H9 (cell line): ENCODE measurements around the gene ALKBH8. TPM values are rescaled to one million over a fixed set of nuclear protein-coding genes. Genes with fewer than 3 reads are reported as not detected.
"Not testable (repeated sequence)": the region's sequence is repeated elsewhere in the genome, so short reads cannot be mapped to it uniquely, and the experiment has no call there.

Experiments used
- DNase-seq: peaks from one replicate; pipeline ENCODE4 v3.0.0-alpha.2; 2017
- H2AFZ ChIP-seq: one replicate; pipeline ENCODE4 v1.6.1; 2013; ENCODE audit warnings: mild to moderate bottlenecking, low read length, control low read depth, moderate library complexity
- H2AK5ac ChIP-seq: 2 replicates; pipeline ENCODE4 v1.6.1; 2013; ENCODE audit warnings: low read length, control low read depth, mixed read lengths; ENCODE audit not compliant: insufficient read length
- H2BK120ac ChIP-seq: one replicate; pipeline ENCODE4 v1.6.1; 2013; ENCODE audit warnings: low read depth, mild to moderate bottlenecking, low read length, control low read depth, inconsistent platforms; ENCODE audit not compliant: poor library complexity, severe bottlenecking
- H2BK12ac ChIP-seq: 2 replicates; pipeline ENCODE4 v1.6.1; 2013; ENCODE audit warnings: low read length, control low read depth, mixed read lengths, low read depth; ENCODE audit not compliant: insufficient read length
- H2BK15ac ChIP-seq: 2 replicates; pipeline ENCODE4 v1.6.1; 2013; ENCODE audit warnings: low read depth, low read length, control low read depth
- H2BK20ac ChIP-seq: one replicate; pipeline ENCODE4 v1.6.1; 2013; ENCODE audit warnings: low read depth, mild to moderate bottlenecking, low read length, control low read depth, inconsistent platforms; ENCODE audit not compliant: poor library complexity, severe bottlenecking
- H2BK5ac ChIP-seq: 2 replicates; pipeline ENCODE4 v1.6.1; 2013; ENCODE audit warnings: low read length, control low read depth, mixed read lengths; ENCODE audit not compliant: insufficient read length
- H3K14ac ChIP-seq: 2 replicates; pipeline ENCODE4 v1.6.1; 2013; ENCODE audit warnings: low read length, control low read depth; ENCODE audit not compliant: insufficient read depth
- H3K18ac ChIP-seq: 2 replicates; pipeline ENCODE4 v1.6.1; 2013; ENCODE audit warnings: low read depth, mild to moderate bottlenecking, mixed read lengths, low read length, control low read depth; ENCODE audit not compliant: insufficient read length
- H3K23ac ChIP-seq: 2 replicates; pipeline ENCODE4 v1.6.1; 2013; ENCODE audit warnings: low read length, control low read depth, mixed read lengths, low read depth; ENCODE audit not compliant: insufficient read length
- H3K23me2 ChIP-seq: 2 replicates; pipeline ENCODE4 v1.6.1; 2013; ENCODE audit warnings: low read depth, mild to moderate bottlenecking, mixed read lengths, low read length, control low read depth; ENCODE audit not compliant: insufficient read length, poor library complexity, severe bottlenecking
- H3K27ac ChIP-seq: 2 replicates; pipeline ENCODE4 v1.5.1; 2013; ENCODE audit warnings: low read length, control low read depth, mixed read lengths, low read depth; ENCODE audit not compliant: insufficient read length
- H3K27me3 ChIP-seq: 2 replicates; pipeline ENCODE4 v1.6.1; 2013; ENCODE audit warnings: low read length, control low read depth, inconsistent platforms; ENCODE audit not compliant: insufficient read depth
- H3K4ac ChIP-seq: 2 replicates; pipeline ENCODE4 v1.6.1; 2013; ENCODE audit warnings: low read depth, mild to moderate bottlenecking, control low read depth, inconsistent platforms, low read length, moderate library complexity
- H3K4me1 ChIP-seq: 2 replicates; pipeline ENCODE4 v1.6.1; 2013; ENCODE audit warnings: low read length, control low read depth, inconsistent platforms; ENCODE audit not compliant: insufficient read depth
- H3K4me2 ChIP-seq: 2 replicates; pipeline ENCODE4 v1.6.1; 2013; ENCODE audit warnings: low read length, control low read depth, mixed read lengths; ENCODE audit not compliant: insufficient read length, insufficient read depth
- H3K56ac ChIP-seq: 2 replicates; pipeline ENCODE4 v1.6.1; 2013; ENCODE audit warnings: low read depth, mild to moderate bottlenecking, mixed read lengths, low read length, control low read depth; ENCODE audit not compliant: insufficient read length
- H3K79me1 ChIP-seq: 2 replicates; pipeline ENCODE4 v1.6.1; 2013; ENCODE audit warnings: low read depth, mild to moderate bottlenecking, moderate library complexity, low read length, control low read depth, inconsistent platforms; ENCODE audit not compliant: insufficient read depth, poor library complexity, severe bottlenecking
- H3K79me2 ChIP-seq: 2 replicates; pipeline ENCODE4 v1.6.1; 2013; ENCODE audit warnings: low read length, control low read depth, inconsistent platforms; ENCODE audit not compliant: insufficient read depth
- H3K9ac ChIP-seq: 2 replicates; pipeline ENCODE4 v1.6.1; 2013; ENCODE audit warnings: low read length, control low read depth, mixed read lengths; ENCODE audit not compliant: insufficient read length; ENCODE audit errors: extremely low read depth
- H3K9me3 ChIP-seq: one replicate; pipeline ENCODE4 v1.6.1; 2013; ENCODE audit warnings: low read depth, low read length, inconsistent platforms; ENCODE audit not compliant: control insufficient read depth
- H3T11ph ChIP-seq: one replicate; pipeline ENCODE4 v1.6.1; 2013; ENCODE audit warnings: mild to moderate bottlenecking, low read length, control low read depth, inconsistent platforms
- H4K20me1 ChIP-seq: one replicate; pipeline ENCODE4 v1.6.1; 2013; ENCODE audit not compliant: control insufficient read depth, insufficient read length, insufficient read depth
- H4K5ac ChIP-seq: 2 replicates; pipeline ENCODE4 v1.6.1; 2013; ENCODE audit warnings: low read depth, mild to moderate bottlenecking, mixed read lengths, low read length, control low read depth; ENCODE audit not compliant: insufficient read length
- H4K8ac ChIP-seq: replicated peaks from 2 replicates; pipeline ENCODE4 v1.6.1; 2013; ENCODE audit warnings: low read length, control low read depth, mixed read lengths, low read depth; ENCODE audit not compliant: insufficient read length
- H4K91ac ChIP-seq: 2 replicates; pipeline ENCODE4 v1.6.1; 2013; ENCODE audit warnings: low read depth, mild to moderate bottlenecking, moderate library complexity, mixed read lengths, low read length, control low read depth; ENCODE audit not compliant: insufficient read length
- H3K27ac Mint-ChIP-seq, 3 experiments: 2 replicates in 2 of 3; 3 replicates in 1 of 3; pipeline ENCODE4 v1.8.0; 2020 to 2021; ENCODE audit warnings: mixed read lengths in 3 of 3, mild to moderate bottlenecking in 1 of 3, moderate library complexity in 1 of 3
- H3K27me3 Mint-ChIP-seq: 2 replicates; pipeline ENCODE4 v1.8.0; 2021; ENCODE audit warnings: low read depth, mild to moderate bottlenecking, moderate library complexity, mixed read lengths
- H3K36me3 Mint-ChIP-seq, 3 experiments: 2 replicates in 2 of 3; 3 replicates in 1 of 3; pipeline ENCODE4 v1.8.0; 2020 to 2021; ENCODE audit warnings: low read depth in 3 of 3, mixed read lengths in 3 of 3; ENCODE audit not compliant: insufficient read depth in 1 of 3
- H3K4me1 Mint-ChIP-seq, 2 experiments: 2 replicates each; pipeline ENCODE4 v1.8.0; 2020; ENCODE audit warnings: mixed read lengths in 2 of 2
- H3K4me3 Mint-ChIP-seq, 2 experiments: 2 replicates in 1 of 2; 3 replicates in 1 of 2; pipeline ENCODE4 v1.8.0; 2020 to 2021; ENCODE audit warnings: mild to moderate bottlenecking in 2 of 2, mixed read lengths in 2 of 2, moderate library complexity in 1 of 2
- H3K9me3 Mint-ChIP-seq, 2 experiments: 2 replicates in 1 of 2; 3 replicates in 1 of 2; pipeline ENCODE4 v1.8.0; 2020; ENCODE audit warnings: mild to moderate bottlenecking in 2 of 2, mixed read lengths in 2 of 2, moderate library complexity in 1 of 2
- WGBS: extraction: QIAGEN DNeasy Blood & Tissue Kit; methylation state at CpG from one replicate; pipeline ENCODE4 v1.1.7; 2013; ENCODE audit warnings: missing lambda C conversion rate, low lambda C conversion rate, mixed read lengths; ENCODE audit not compliant: insufficient read length; ENCODE audit errors: extremely low coverage; 5-methylcytosine and 5-hydroxymethylcytosine counted together
- total RNA-seq: library from RNA; stranded (reverse); gene quantifications from 2 replicates; pipeline ENCODE4 v1.2.1, GENCODE V29; 2021
- TF ChIP-seq, protein P1 (sequence below): fragments of 200-600 bp; sonication (generic); conservative IDR thresholded peaks from 3 replicates; pipeline ENCODE4 v1.8.0; 2021; ENCODE audit warnings: antibody characterized with exemption, mild to moderate bottlenecking

Gene ALKBH8
- total RNA-seq, 1 experiment from 2014 or later = 12.7 TPM

GRCh38 chr11:107566569-107566968, 1.0 kb upstream of the ALKBH8 start:
- H2BK15ac ChIP-seq = no peak overlapping the region
- WGBS = no CpG with 5 or more reads among the region's 2 CpGs
- no peak overlapping the region for H3T11ph ChIP-seq
- Mint-ChIP-seq H3K27ac (no peak overlapping the region), H3K36me3 (no peaks in the 10 kb centered on the region), H3K27me3 (no peaks in the 10 kb centered on the region; the same call in 1 of the 2 replicates), H3K4me1 (peaks cover 24 to 27% of the 10 kb centered on the region in 2 experiments), H3K9me3 (no peaks in the 10 kb centered on the region), H3K4me3 (peak overlapping the region; percentile 94 to 97; a peak in 3 of 5 replicates)
- H4K91ac ChIP-seq = no peak overlapping the region
- H2BK120ac ChIP-seq = no peak overlapping the region
- H3K27me3 ChIP-seq = no peaks in the 10 kb centered on the region
- no peak overlapping the region for H2AFZ ChIP-seq
- H3K4ac ChIP-seq = no peak overlapping the region
- H4K20me1 ChIP-seq = no peaks in the 10 kb centered on the region
- H3K18ac ChIP-seq = no peak overlapping the region
- DNase-seq = no peak
- H3K14ac ChIP-seq = no peak overlapping the region
- H3K4me2 ChIP-seq = peak overlapping the region; percentile 81
- no peak overlapping the region for H2BK20ac ChIP-seq
- H3K4me1 ChIP-seq = peaks cover 2% of the 10 kb centered on the region; the same call in 1 of the 2 replicates
- TF ChIP-seq, protein P1, sequence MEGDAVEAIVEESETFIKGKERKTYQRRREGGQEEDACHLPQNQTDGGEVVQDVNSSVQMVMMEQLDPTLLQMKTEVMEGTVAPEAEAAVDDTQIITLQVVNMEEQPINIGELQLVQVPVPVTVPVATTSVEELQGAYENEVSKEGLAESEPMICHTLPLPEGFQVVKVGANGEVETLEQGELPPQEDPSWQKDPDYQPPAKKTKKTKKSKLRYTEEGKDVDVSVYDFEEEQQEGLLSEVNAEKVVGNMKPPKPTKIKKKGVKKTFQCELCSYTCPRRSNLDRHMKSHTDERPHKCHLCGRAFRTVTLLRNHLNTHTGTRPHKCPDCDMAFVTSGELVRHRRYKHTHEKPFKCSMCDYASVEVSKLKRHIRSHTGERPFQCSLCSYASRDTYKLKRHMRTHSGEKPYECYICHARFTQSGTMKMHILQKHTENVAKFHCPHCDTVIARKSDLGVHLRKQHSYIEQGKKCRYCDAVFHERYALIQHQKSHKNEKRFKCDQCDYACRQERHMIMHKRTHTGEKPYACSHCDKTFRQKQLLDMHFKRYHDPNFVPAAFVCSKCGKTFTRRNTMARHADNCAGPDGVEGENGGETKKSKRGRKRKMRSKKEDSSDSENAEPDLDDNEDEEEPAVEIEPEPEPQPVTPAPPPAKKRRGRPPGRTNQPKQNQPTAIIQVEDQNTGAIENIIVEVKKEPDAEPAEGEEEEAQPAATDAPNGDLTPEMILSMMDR = no peak
- H4K8ac ChIP-seq = no peak overlapping the region
- H3K79me2 ChIP-seq = no peaks in the 10 kb centered on the region; the same call in 1 of the 2 replicates
- no peaks in the 10 kb centered on the region for H3K9me3 ChIP-seq
- no peak overlapping the region for H4K5ac ChIP-seq
- H3K79me1 ChIP-seq = no peaks in the 10 kb centered on the region
- H3K27ac ChIP-seq = no peak overlapping the region
- peaks cover 6% of the 10 kb centered on the region for H3K23me2 ChIP-seq
- no peak overlapping the region for H2BK12ac ChIP-seq
- no peak overlapping the region for H3K9ac ChIP-seq
- H3K56ac ChIP-seq = no peak overlapping the region
- H2AK5ac ChIP-seq = no peak overlapping the region
- H2BK5ac ChIP-seq = no peak overlapping the region
- no peak overlapping the region for H3K23ac ChIP-seq

- not testable (repeated sequence) for H4K20me1 ChIP-seq, H3K14ac ChIP-seq, H2BK20ac ChIP-seq, H3K27me3 ChIP-seq, H3K23me2 ChIP-seq, H3K4me1 ChIP-seq, H4K5ac ChIP-seq, H3K4ac ChIP-seq, H2BK5ac ChIP-seq, H2AFZ ChIP-seq, H3K18ac ChIP-seq, H2BK12ac ChIP-seq, H3T11ph ChIP-seq, H4K8ac ChIP-seq, H3K79me2 ChIP-seq, H3K9me3 ChIP-seq, H3K56ac ChIP-seq, H2BK15ac ChIP-seq, H2AK5ac ChIP-seq, H3K9me3 Mint-ChIP-seq, H3K27me3 Mint-ChIP-seq, DNase-seq, H3K23ac ChIP-seq, H3K36me3 Mint-ChIP-seq, H3K27ac ChIP-seq, H4K91ac ChIP-seq, H3K79me1 ChIP-seq, H2BK120ac ChIP-seq
- Histone ChIP-seq H3K4me2 (peak overlapping the region; percentile 81), H3K9ac (peak overlapping the region; percentile 35)
- peaks cover 24 to 27% of the 10 kb centered on the region in 2 experiments for H3K4me1 Mint-ChIP-seq
- H3K4me3 Mint-ChIP-seq = peak overlapping the region; percentile 94 to 97
- no CpG with 5 or more reads among the region's 9 CpGs for WGBS
- H3K27ac Mint-ChIP-seq = peak overlapping the region in 2 of 3 experiments; percentile 95 to 99; a peak in 4 of 7 replicates
These were observed 493 bp upstream of the ALKBH8 start for GRCh38 chr11:107565955-107566501.
